Heart left ventricle (tissue), 13 donors: ENCODE measurements around the gene SYT9.

ENCODE experiments used
- CTCF ChIP-seq, 12 donors: fragments of 200-600 bp; sonication (generic) in 4 of 12; IDR thresholded peaks; one replicate each; pipeline versions ENCODE4 v1.5.0 to v1.8.0; 2018 to 2022; ENCODE audit warnings: antibody characterized with exemption in 12 of 12, mild to moderate bottlenecking in 5 of 12
- POLR2A ChIP-seq, 2 donors: fragments of 450-650 bp; IDR thresholded peaks; one replicate each; pipeline ENCODE4 v1.6.1; 2017; ENCODE audit warnings: antibody characterized with exemption in 2 of 2, mild to moderate bottlenecking in 2 of 2, moderate library complexity in 2 of 2
- donor health status: ischemic (EF 13 %, LVEDD 7.1; RV severe dilation, severe dysfunction).
- donor health status: DM: no; HTN: yes; CAD: no.
- donor health status: DM: no; HTN: no; CAD: no.
- donor health status: ischemic (EF 25% LVEDD 6.9; RV normal size, moderate dysfunction).
- donor health status: ischemic (EF 25% LVEDD 5.7; RV mildly dilated, moderate dysfunction).
- donor health status: ischemic (EF 35%, LVEDD 5.7; RV mildly dilated, moderate dysfunction).
- donor health status: nonischemic (EF 11% LVEDD 7.7; RV severe dilation, severe dysfunction).
- donor health status: DM: yes; HTN: yes; CAD: no.
- donor health status: PGD.
- donor health status: ischemic (EF 29% LVEDD 5.4; RV normal size, mild dysfunction).
- donor health status: nonischemic (EF 23%, LVEDD 6.1; RV moderate dilation, normal function).

- no peak for TF ChIP-seq CTCF (IDR thresholded peaks at IDR 0.05)
- TF ChIP-seq POLR2A (IDR thresholded peaks at IDR 0.05) = no peak
Measured at GRCh38 chr11:7437696-7438095, 186.0 kb downstream of the SYT9 start.
